RWPE1 (cell line): ENCODE results near the gene MGAT5.

Experiments
- CTCF ChIA-PET: fragments of 350-600 bp; sonication (Branson Sonifier 250); formaldehyde crosslinking; extraction: SDS; loops from one replicate; lab custom pipeline; 2021; lab: Yijun Ruan, JAX
- POLR2A ChIA-PET: fragments of 400-600 bp; formaldehyde crosslinking; extraction: SDS; loops from one replicate; lab custom pipeline; 2020; ENCODE audit warnings: antibody characterized with exemption; ENCODE audit not compliant: low non-redundant PET; lab: Yijun Ruan, JAX
- DNase-seq: peaks from one replicate; pipeline ENCODE4 v3.0.0; 2012; ENCODE audit warnings: low spot score
- H3K27ac ChIP-seq: fragments of 450-650 bp; 2 replicates; pipeline ENCODE4 v1.5.1; 2017
- CTCF ChIP-seq: fragments of 450-650 bp; conservative IDR thresholded peaks from 2 replicates; pipeline ENCODE4 v1.5.1; 2017; ENCODE audit warnings: low read depth, mild to moderate bottlenecking

Gene MGAT5

GRCh38 chr2:134432435-134432883 lies 178.6 kb downstream of the MGAT5 start:
- CTCF ChIA-PET, result interaction anchor here (0.8 kb wide), 1 partner anchor 314 kb away, joined by 3 read pairs; no protein-coding TSS in a partner anchor
- no peak for DNase-seq
- TF ChIP-seq CTCF, result no peak
- POLR2A ChIA-PET, result no interaction called here
- no peak overlapping the region for H3K27ac ChIP-seq

- H3K27ac ChIP-seq, result no peak overlapping the region
- POLR2A ChIA-PET, result no interaction called here
- no peak for TF ChIP-seq CTCF
- CTCF ChIA-PET, result interaction anchor here (0.6 kb wide), 1 partner anchor 467 kb away, joined by 5 read pairs; no protein-coding TSS in a partner anchor
- DNase-seq, result no peak
These were observed 179.6 kb downstream of the MGAT5 start for GRCh38 chr2:134433469-134433868.

GRCh38 chr2:134433979-134434378 lies 180.1 kb downstream of the MGAT5 start:
- POLR2A ChIA-PET, result no interaction called here
- CTCF ChIA-PET, result no interaction called here
- no peak for TF ChIP-seq CTCF
- DNase-seq, result no peak
- H3K27ac ChIP-seq, result no peak overlapping the region

- ChIA-PET POLR2A (no interaction called here), CTCF (interaction anchor here (0.8 kb wide), 1 partner anchor 61 kb away, joined by 3 read pairs; no protein-coding TSS in a partner anchor)
- no peak for DNase-seq
- no peak overlapping the region for H3K27ac ChIP-seq
- TF ChIP-seq CTCF, result no peak
These were observed 181.6 kb downstream of the MGAT5 start for GRCh38 chr2:134435505-134435904.

- no peak overlapping the region for H3K27ac ChIP-seq
- DNase-seq, result no peak
- ChIA-PET POLR2A (no interaction called here), CTCF (interaction anchor here (0.5 to 0.8 kb wide), 2 partner anchors 60 to 549 kb away, joined by 3 read pairs; no protein-coding TSS in a partner anchor)
- no peak for TF ChIP-seq CTCF
These were observed 182.1 kb downstream of the MGAT5 start for GRCh38 chr2:134435936-134436335.

GRCh38 chr2:134436706-134437105 lies 182.8 kb downstream of the MGAT5 start:
- H3K27ac ChIP-seq, result no peak overlapping the region
- no peak for DNase-seq
- POLR2A ChIA-PET, result no interaction called here
- TF ChIP-seq CTCF, result no peak
- CTCF ChIA-PET, result interaction anchor here (0.5 to 0.7 kb wide), 2 partner anchors 18 to 550 kb away, joined by 3 read pairs; no protein-coding TSS in a partner anchor
